Stimulated activated CD4-positive, alpha-beta T cell treated with anti-CD3 and anti-CD28 coated beads, Interleukin-1b, Interleukin-23, amount 100 ng/mL, for 24 hours (primary cell): Measurements from ENCODE around the gene EXOC3L2.
A peak's percentile ranks its signal among the peaks of the same experiment; 100 is the strongest.
"Not testable (repeated sequence)": the region's sequence is repeated elsewhere in the genome, so short reads cannot be mapped to it uniquely, and the experiment has no call there.

Source experiments
- DNase-seq, 4 experiments: peaks; one replicate each; pipeline ENCODE4 v3.0.0-alpha.2; 2020; ENCODE audit warnings: low read depth in 4 of 4, low spot score in 1 of 4

The EXOC3L2 gene

GRCh38 chr19:45256836-45257235 is 11.6 kb upstream of the EXOC3L2 start:
- no peak for DNase-seq

GRCh38 chr19:45255611-45256157 is 10.5 kb upstream of the EXOC3L2 start:
- DNase-seq: no peak

GRCh38 chr19:45254044-45254531 is 8.9 kb upstream of the EXOC3L2 start:
- no peak for DNase-seq

GRCh38 chr19:45253396-45254027 is 8.3 kb upstream of the EXOC3L2 start:
- no peak for DNase-seq

GRCh38 chr19:45251452-45252354 is 6.5 kb upstream of the EXOC3L2 start:
- DNase-seq: no peak

- peak in 3 of 4 experiments; percentile 34 to 44 (median 39) for DNase-seq
Measured at GRCh38 chr19:45250832-45251451, 5.7 kb upstream of the EXOC3L2 start, which contains the start of gene MARK4. Gene MARK4, plus strand, starts transcription at chr19:45251271. Its CDS starts 318 bp downstream, at chr19:45251589.

- DNase-seq: no peak
Measured at GRCh38 chr19:45250216-45250831, 5.1 kb upstream of the EXOC3L2 start.

GRCh38 chr19:45249261-45250033 is 4.2 kb upstream of the EXOC3L2 start:
- no peak for DNase-seq

GRCh38 chr19:45247136-45247535 is 1.9 kb upstream of the EXOC3L2 start:
- DNase-seq: no peak

- no peak for DNase-seq
Measured at GRCh38 chr19:45245826-45246225, 619 bp upstream of the EXOC3L2 start.

GRCh38 chr19:45244133-45244794 is 943 bp downstream of the EXOC3L2 start:
- no peak for DNase-seq

- DNase-seq: no peak
Measured at GRCh38 chr19:45243144-45243732, 2.0 kb downstream of the EXOC3L2 start.

- DNase-seq: no peak
Measured at GRCh38 chr19:45238556-45238955, 6.7 kb downstream of the EXOC3L2 start.

GRCh38 chr19:45235485-45235884 is 9.7 kb downstream of the EXOC3L2 start:
- no peak for DNase-seq

GRCh38 chr19:45234089-45234869 is 10.9 kb downstream of the EXOC3L2 start:
- DNase-seq: no peak

GRCh38 chr19:45231891-45232290 is 13.3 kb downstream of the EXOC3L2 start:
- no peak for DNase-seq

- DNase-seq: not testable (repeated sequence)
Measured at GRCh38 chr19:45229056-45229455, 16.2 kb downstream of the EXOC3L2 start.

- no peak for DNase-seq
Measured at GRCh38 chr19:45224645-45225044, 20.6 kb downstream of the EXOC3L2 start.
